MM.1S (cell line): ENCODE measurements around the gene IL1RAPL2.

Experiments used
- CTCF ChIP-seq: fragments of 300-600 bp; sonication (generic); IDR thresholded peaks from 2 replicates; pipeline ENCODE4 v1.5.1; 2016; ENCODE audit warnings: antibody characterized with exemption, low read length, mixed read lengths
- EZH2 ChIP-seq: fragments of 300-600 bp; sonication (generic); optimal IDR thresholded peaks from 2 replicates; pipeline ENCODE3; 2017; ENCODE audit warnings: low read depth, mild to moderate bottlenecking, antibody characterized with exemption, low read length, mixed read lengths
- EZH2phosphoT487 ChIP-seq: fragments of 300-600 bp; sonication (generic); IDR thresholded peaks from 2 replicates; pipeline ENCODE4 v1.6.1; 2018; ENCODE audit warnings: antibody characterized with exemption, low read length

GRCh38 chrX:105775679-105776078 lies 1209.7 kb downstream of the IL1RAPL2 start:
- TF ChIP-seq EZH2 (no peak), CTCF (no peak), EZH2phosphoT487 (no peak)
